ENCODE data around the gene MAP1LC3C. TPM values are rescaled to one million over a fixed set of nuclear protein-coding genes. Genes with fewer than 3 reads are reported as not detected.

Gene MAP1LC3C
- total and polyA plus RNA-seq, 8 donors = 1.2 to 12.7 (median 4.2) TPM; not detected in 2

DNA sequence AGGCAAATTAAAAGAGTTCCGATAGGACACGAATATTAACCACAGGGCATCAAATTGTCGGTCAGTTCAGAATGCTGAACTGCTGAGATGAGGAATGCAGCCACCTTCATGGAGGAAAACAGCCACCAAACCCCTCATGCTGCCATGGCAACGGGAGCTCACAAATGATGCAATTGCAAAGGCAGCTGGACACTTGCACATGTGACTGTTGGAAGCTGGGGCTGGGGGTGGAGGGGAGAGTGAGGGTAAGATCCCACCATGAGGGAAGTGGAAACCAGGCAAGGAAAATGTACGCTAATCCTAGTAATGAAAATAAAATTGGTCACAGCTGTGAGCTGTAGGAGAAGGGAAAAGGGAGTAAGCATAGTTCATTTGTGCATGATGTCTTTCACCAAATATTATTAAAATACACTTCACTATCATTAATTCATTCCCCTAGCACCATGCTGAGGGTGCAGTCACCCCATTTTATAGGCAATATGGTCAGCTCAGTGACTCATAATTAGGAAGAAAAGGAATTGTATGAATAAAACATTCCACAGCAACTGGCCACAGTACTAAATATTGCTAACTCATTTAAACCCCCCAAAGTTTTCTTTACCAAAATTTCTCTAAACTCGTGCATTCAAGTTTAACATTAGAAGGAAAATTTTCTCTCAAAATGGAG lies 26.1 kb downstream of the MAP1LC3C start:
- intact Hi-C loops (cut with DNase I; ENCODE audit: low total_unique reads) = no loop called here
- 57 to 74% (median 62%) methylated on average over 6 of the region's 6 CpGs for WGBS, 5 donors

GRCh38 chr1:241968611-241969010 lies 30.3 kb downstream of the MAP1LC3C start:
- Histone ChIP-seq H3K4me1 (no peaks in the 10 kb centered on the region), H3K4me3 (no peak overlapping the region), H3K9me3 (no peaks in the 10 kb centered on the region), H3K27me3 (no peaks in the 10 kb centered on the region), H3K27ac (no peak overlapping the region), H3K36me3 (no peaks in the 10 kb centered on the region)
- TF ChIP-seq POLR2A (IDR thresholded peaks at IDR 0.05) (no peak), POLR2AphosphoS5 (IDR thresholded peaks at IDR 0.05) (no peak), EP300 (IDR thresholded peaks at IDR 0.05) (no peak)
- TF ChIP-seq, protein P1, sequence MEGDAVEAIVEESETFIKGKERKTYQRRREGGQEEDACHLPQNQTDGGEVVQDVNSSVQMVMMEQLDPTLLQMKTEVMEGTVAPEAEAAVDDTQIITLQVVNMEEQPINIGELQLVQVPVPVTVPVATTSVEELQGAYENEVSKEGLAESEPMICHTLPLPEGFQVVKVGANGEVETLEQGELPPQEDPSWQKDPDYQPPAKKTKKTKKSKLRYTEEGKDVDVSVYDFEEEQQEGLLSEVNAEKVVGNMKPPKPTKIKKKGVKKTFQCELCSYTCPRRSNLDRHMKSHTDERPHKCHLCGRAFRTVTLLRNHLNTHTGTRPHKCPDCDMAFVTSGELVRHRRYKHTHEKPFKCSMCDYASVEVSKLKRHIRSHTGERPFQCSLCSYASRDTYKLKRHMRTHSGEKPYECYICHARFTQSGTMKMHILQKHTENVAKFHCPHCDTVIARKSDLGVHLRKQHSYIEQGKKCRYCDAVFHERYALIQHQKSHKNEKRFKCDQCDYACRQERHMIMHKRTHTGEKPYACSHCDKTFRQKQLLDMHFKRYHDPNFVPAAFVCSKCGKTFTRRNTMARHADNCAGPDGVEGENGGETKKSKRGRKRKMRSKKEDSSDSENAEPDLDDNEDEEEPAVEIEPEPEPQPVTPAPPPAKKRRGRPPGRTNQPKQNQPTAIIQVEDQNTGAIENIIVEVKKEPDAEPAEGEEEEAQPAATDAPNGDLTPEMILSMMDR (IDR thresholded peaks at IDR 0.05) = no peak
- 37 to 69% (median 49%) methylated on average over 4 of the region's 4 CpGs for WGBS, 5 donors
- no peak for DNase-seq
- intact Hi-C loops (cut with DNase I; ENCODE audit: low total_unique reads) = no loop called here

More for the DNA sequence above, 26.1 kb downstream of the MAP1LC3C start:
- Histone ChIP-seq H3K27ac (no peak overlapping the region), H3K4me3 (no peak overlapping the region), H3K36me3 (no peaks in the 10 kb centered on the region), H3K27me3 (no peaks in the 10 kb centered on the region), H3K9me3 (no peaks in the 10 kb centered on the region), H3K4me1 (no peaks in the 10 kb centered on the region)
- TF ChIP-seq, protein P1 (IDR thresholded peaks at IDR 0.05) = no peak
- TF ChIP-seq POLR2A (IDR thresholded peaks at IDR 0.05) = no peak
- no peak for TF ChIP-seq POLR2AphosphoS5 (IDR thresholded peaks at IDR 0.05)
- no peak for TF ChIP-seq EP300 (IDR thresholded peaks at IDR 0.05)
- DNase-seq = peak in 1 of 2 donors; percentile 47

GRCh38 chr1:241964550-241965282 lies 34.2 kb downstream of the MAP1LC3C start:
- intact Hi-C loops (cut with DNase I; ENCODE audit: low total_unique reads) = no loop called here
- Histone ChIP-seq H3K4me1 (no peaks in the 10 kb centered on the region), H3K9me3 (no peaks in the 10 kb centered on the region), H3K27ac (no peak overlapping the region), H3K4me3 (no peak overlapping the region), H3K27me3 (no peaks in the 10 kb centered on the region), H3K36me3 (no peaks in the 10 kb centered on the region)
- TF ChIP-seq, protein P1 (IDR thresholded peaks at IDR 0.05) = no peak
- no peak for TF ChIP-seq POLR2A (IDR thresholded peaks at IDR 0.05)
- DNase-seq = no peak
- 73 to 77% (median 76%) methylated on average over 8 of the region's 8 CpGs for WGBS, 5 donors

GRCh38 chr1:241963722-241964121 lies 35.2 kb downstream of the MAP1LC3C start:
- Histone ChIP-seq H3K36me3 (no peaks in the 10 kb centered on the region), H3K27ac (no peak overlapping the region), H3K9me3 (no peaks in the 10 kb centered on the region), H3K27me3 (no peaks in the 10 kb centered on the region), H3K4me3 (no peak overlapping the region), H3K4me1 (no peaks in the 10 kb centered on the region)
- DNase-seq = no peak
- TF ChIP-seq POLR2AphosphoS5 (IDR thresholded peaks at IDR 0.05) = no peak
- TF ChIP-seq EP300 (IDR thresholded peaks at IDR 0.05) = no peak
- TF ChIP-seq, protein P1 (IDR thresholded peaks at IDR 0.05) = no peak
- no peak for TF ChIP-seq POLR2A (IDR thresholded peaks at IDR 0.05)
- intact Hi-C loops (cut with DNase I; ENCODE audit: low total_unique reads) = no loop called here

Data from stomach (tissue), 9 donors.